ENCODE data around the gene PCGF2. TPM values are rescaled to one million over a fixed set of nuclear protein-coding genes. Genes with fewer than 3 reads are reported as not detected.
A peak's percentile ranks its signal among the peaks of the same experiment; 100 is the strongest.

Gene PCGF2
- total RNA-seq, 1 donor from 2014 or later, result 79.4 TPM

- Mint-ChIP-seq H3K4me1 (ENCODE audit: unreplicated experiment) (peaks cover 42% of the 10 kb centered on the region), H3K36me3 (ENCODE audit: low read depth, unreplicated experiment) (peaks cover 20% of the 10 kb centered on the region), H3K9me3 (ENCODE audit: unreplicated experiment) (no peaks in the 10 kb centered on the region), H3K27ac (ENCODE audit: unreplicated experiment) (no peak overlapping the region), H3K4me3 (ENCODE audit: unreplicated experiment) (no peak overlapping the region), H3K27me3 (ENCODE audit: unreplicated experiment) (peaks cover 14% of the 10 kb centered on the region)
- TF ChIP-seq CTCF (IDR thresholded peaks at IDR 0.05; ENCODE audit: unreplicated experiment), result no peak
- no peak for DNase-seq (ENCODE audit: low spot score)
Observed at GRCh38 chr17:38741921-38742410, 6.2 kb downstream of the PCGF2 start.

- peaks cover 12% of the 10 kb centered on the region for H3K27me3 Mint-ChIP-seq (ENCODE audit: unreplicated experiment)
- H3K4me3 Mint-ChIP-seq (ENCODE audit: unreplicated experiment), result no peak overlapping the region
- peaks cover 37% of the 10 kb centered on the region for H3K4me1 Mint-ChIP-seq (ENCODE audit: unreplicated experiment)
- no peaks in the 10 kb centered on the region for H3K9me3 Mint-ChIP-seq (ENCODE audit: unreplicated experiment)
- no peak overlapping the region for H3K27ac Mint-ChIP-seq (ENCODE audit: unreplicated experiment)
- DNase-seq (ENCODE audit: low spot score), result no peak
- TF ChIP-seq CTCF (IDR thresholded peaks at IDR 0.05; ENCODE audit: unreplicated experiment), result no peak
- peaks cover 20% of the 10 kb centered on the region for H3K36me3 Mint-ChIP-seq (ENCODE audit: low read depth, unreplicated experiment)
Observed at GRCh38 chr17:38741461-38741860, 6.7 kb downstream of the PCGF2 start.

GRCh38 chr17:38740806-38741205, 7.3 kb downstream of the PCGF2 start:
- H3K36me3 Mint-ChIP-seq (ENCODE audit: low read depth, unreplicated experiment), result peaks cover 14% of the 10 kb centered on the region
- no peaks in the 10 kb centered on the region for H3K9me3 Mint-ChIP-seq (ENCODE audit: unreplicated experiment)
- H3K27me3 Mint-ChIP-seq (ENCODE audit: unreplicated experiment), result peaks cover 12% of the 10 kb centered on the region
- peak overlapping the region; percentile 86 for H3K27ac Mint-ChIP-seq (ENCODE audit: unreplicated experiment)
- TF ChIP-seq CTCF (IDR thresholded peaks at IDR 0.05; ENCODE audit: unreplicated experiment), result no peak
- peaks cover 31% of the 10 kb centered on the region for H3K4me1 Mint-ChIP-seq (ENCODE audit: unreplicated experiment)
- DNase-seq (ENCODE audit: low spot score), result no peak
- H3K4me3 Mint-ChIP-seq (ENCODE audit: unreplicated experiment), result peak overlapping the region; percentile 76

GRCh38 chr17:38740044-38740443, 8.1 kb downstream of the PCGF2 start:
- peaks cover 27% of the 10 kb centered on the region for H3K4me1 Mint-ChIP-seq (ENCODE audit: unreplicated experiment)
- no peak for DNase-seq (ENCODE audit: low spot score)
- TF ChIP-seq CTCF (IDR thresholded peaks at IDR 0.05; ENCODE audit: unreplicated experiment), result no peak
- no peak overlapping the region for H3K4me3 Mint-ChIP-seq (ENCODE audit: unreplicated experiment)
- H3K27ac Mint-ChIP-seq (ENCODE audit: unreplicated experiment), result no peak overlapping the region
- H3K36me3 Mint-ChIP-seq (ENCODE audit: low read depth, unreplicated experiment), result peaks cover 17% of the 10 kb centered on the region
- H3K9me3 Mint-ChIP-seq (ENCODE audit: unreplicated experiment), result no peaks in the 10 kb centered on the region
- peaks cover 12% of the 10 kb centered on the region for H3K27me3 Mint-ChIP-seq (ENCODE audit: unreplicated experiment)

DNA sequence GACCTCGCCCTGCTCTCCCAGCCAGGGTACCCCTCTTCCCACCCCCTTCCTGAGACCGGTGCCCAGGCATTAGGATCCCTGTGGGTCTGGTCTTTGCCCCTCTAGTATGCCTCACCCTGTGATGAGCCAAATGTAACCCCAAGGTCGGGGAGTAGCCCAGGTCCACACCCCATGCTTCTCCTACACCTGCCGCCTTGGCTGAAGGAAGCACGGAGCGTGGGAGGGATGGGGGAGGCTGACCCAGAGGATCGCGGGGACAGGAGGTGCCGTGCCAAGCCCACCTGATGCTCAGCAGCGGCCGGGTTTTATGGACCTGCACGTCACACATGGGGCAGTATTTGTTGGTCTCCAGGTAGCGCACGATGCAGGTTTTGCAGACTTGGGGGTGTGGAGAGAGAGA, 8.8 kb downstream of the PCGF2 start:
- TF ChIP-seq CTCF (IDR thresholded peaks at IDR 0.05; ENCODE audit: unreplicated experiment), result no peak
- peaks cover 13% of the 10 kb centered on the region for H3K36me3 Mint-ChIP-seq (ENCODE audit: low read depth, unreplicated experiment)
- H3K4me1 Mint-ChIP-seq (ENCODE audit: unreplicated experiment), result peaks cover 23% of the 10 kb centered on the region
- DNase-seq (ENCODE audit: low spot score), result no peak
- H3K4me3 Mint-ChIP-seq (ENCODE audit: unreplicated experiment), result no peak overlapping the region
- H3K27ac Mint-ChIP-seq (ENCODE audit: unreplicated experiment), result no peak overlapping the region
- peaks cover 5% of the 10 kb centered on the region for H3K27me3 Mint-ChIP-seq (ENCODE audit: unreplicated experiment)
- H3K9me3 Mint-ChIP-seq (ENCODE audit: unreplicated experiment), result no peaks in the 10 kb centered on the region

All from endothelial cell (in vitro differentiated cells).